Lower leg skin (tissue), 4 donors: ENCODE measurements around the gene INS. TPM values are rescaled to one million over a fixed set of nuclear protein-coding genes. Genes with fewer than 3 reads are reported as not detected.

Experiments used
- DNase-seq, 2 donors: peaks; one replicate each; pipeline ENCODE4 v3.0.0-alpha.2; 2019; ENCODE audit warnings: low spot score in 2 of 2
- H3K4me3 ChIP-seq: fragments of 200-600 bp; sonication (generic); 2 replicates; pipeline ENCODE4 v1.5.1; 2017; ENCODE audit warnings: mild to moderate bottlenecking, low read depth; ENCODE audit not compliant: poor library complexity, severe bottlenecking
- POLR2A ChIP-seq, 2 donors: fragments of 450-650 bp; IDR thresholded peaks; one replicate each; pipeline ENCODE4 v1.6.1; 2016 to 2017; ENCODE audit warnings: antibody characterized with exemption in 2 of 2, mild to moderate bottlenecking in 1 of 2, moderate library complexity in 1 of 2
- WGBS, 2 donors: methylation state at CpG; one replicate each; pipeline ENCODE4 v1.1.5; 2018; 5-methylcytosine and 5-hydroxymethylcytosine counted together
- intact Hi-C: fragments of 100-400 bp; cut with DNase I; formaldehyde crosslinking; loops from one replicate; pipeline ENCODE4 v1.15.0; 2023; ENCODE audit warnings: low total_unique reads
- total RNA-seq, 4 donors: library from RNA; depleted of rRNA; stranded (reverse); fragments of >200 nt; gene quantifications; one replicate each; pipeline ENCODE4 v1.1.0, GENCODE V29; 2016
- TF ChIP-seq, protein P1 (sequence below), 3 donors: fragments of 450-650 bp; IDR thresholded peaks; one replicate each; pipeline ENCODE4 v1.5.1; 2016; ENCODE audit warnings: antibody characterized with exemption in 3 of 3, mild to moderate bottlenecking in 3 of 3, moderate library complexity in 2 of 3

The INS gene
- total RNA-seq, 4 donors from 2014 or later = not detected

DNA sequence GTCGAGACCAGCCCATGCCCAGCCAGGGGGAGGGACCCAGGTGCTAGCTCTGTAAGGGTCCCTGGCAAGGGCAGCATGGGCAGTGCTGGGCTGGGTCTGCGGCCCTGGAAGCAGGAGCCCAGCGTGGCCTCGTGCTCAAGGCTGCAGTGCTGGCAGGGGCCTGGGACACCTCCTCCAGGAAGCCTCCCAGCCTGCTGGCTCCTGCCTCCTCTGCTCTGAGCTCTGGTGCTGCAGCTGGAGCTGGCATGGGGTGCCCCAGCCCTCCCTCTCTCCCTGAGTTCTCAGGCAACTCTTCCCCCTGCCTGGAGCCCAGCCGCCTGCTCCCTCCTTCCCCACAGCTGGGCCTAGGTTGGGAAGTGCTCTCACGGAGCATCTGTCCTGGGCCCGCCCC is 6.8 kb downstream of the INS start:
- no peak for DNase-seq
- TF ChIP-seq, protein P1, sequence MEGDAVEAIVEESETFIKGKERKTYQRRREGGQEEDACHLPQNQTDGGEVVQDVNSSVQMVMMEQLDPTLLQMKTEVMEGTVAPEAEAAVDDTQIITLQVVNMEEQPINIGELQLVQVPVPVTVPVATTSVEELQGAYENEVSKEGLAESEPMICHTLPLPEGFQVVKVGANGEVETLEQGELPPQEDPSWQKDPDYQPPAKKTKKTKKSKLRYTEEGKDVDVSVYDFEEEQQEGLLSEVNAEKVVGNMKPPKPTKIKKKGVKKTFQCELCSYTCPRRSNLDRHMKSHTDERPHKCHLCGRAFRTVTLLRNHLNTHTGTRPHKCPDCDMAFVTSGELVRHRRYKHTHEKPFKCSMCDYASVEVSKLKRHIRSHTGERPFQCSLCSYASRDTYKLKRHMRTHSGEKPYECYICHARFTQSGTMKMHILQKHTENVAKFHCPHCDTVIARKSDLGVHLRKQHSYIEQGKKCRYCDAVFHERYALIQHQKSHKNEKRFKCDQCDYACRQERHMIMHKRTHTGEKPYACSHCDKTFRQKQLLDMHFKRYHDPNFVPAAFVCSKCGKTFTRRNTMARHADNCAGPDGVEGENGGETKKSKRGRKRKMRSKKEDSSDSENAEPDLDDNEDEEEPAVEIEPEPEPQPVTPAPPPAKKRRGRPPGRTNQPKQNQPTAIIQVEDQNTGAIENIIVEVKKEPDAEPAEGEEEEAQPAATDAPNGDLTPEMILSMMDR (IDR thresholded peaks at IDR 0.05) = no peak
- no peak for TF ChIP-seq POLR2A (IDR thresholded peaks at IDR 0.05)
- WGBS, 2 donors = 98 to 100% methylated on average over 3 to 7 of the region's 7 CpGs
- H3K4me3 ChIP-seq = no peak overlapping the region
- intact Hi-C loops = loop anchor here (10.0 kb wide), 2 partner anchors 459 to 499 kb away; partner anchors contain the start of gene KRTAP5-6

DNA sequence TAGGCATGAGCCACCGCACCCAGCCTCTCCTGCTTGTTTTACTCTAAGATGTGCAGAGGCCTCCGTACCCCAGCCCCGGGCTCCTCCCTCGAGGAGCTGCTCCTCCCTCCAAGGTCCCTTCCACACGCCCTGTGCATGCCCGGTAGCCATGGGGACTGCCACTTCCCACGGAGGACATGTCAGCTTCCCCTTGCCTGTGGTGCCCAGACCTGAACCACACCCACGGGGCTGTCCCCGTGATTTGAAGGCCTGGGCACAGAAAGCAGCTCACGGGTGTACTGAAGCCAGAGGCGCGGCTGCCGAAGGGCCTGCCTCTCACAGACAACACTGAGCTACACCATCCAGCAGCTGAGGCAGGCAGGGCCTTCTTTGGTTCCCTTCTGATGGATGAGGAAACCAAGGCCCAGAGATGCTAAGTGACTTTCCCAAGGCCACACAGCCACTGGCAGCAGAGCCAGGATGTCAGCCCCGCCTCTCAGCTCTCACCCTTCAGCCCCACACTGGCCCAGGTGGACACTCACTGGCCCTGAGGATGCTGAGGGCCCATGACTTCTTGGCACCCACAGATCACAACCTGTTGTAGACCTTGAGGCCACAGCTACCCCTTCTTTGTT is 7.3 kb downstream of the INS start:
- 37 to 40% methylated on average over 14 of the region's 14 CpGs for WGBS, 2 donors
- DNase-seq = no peak
- no peak overlapping the region for H3K4me3 ChIP-seq
- intact Hi-C loops = loop anchor here (10.0 kb wide), 2 partner anchors 459 to 499 kb away; partner anchors contain the start of gene KRTAP5-6
- TF ChIP-seq, protein P1 (IDR thresholded peaks at IDR 0.05) = no peak
- no peak for TF ChIP-seq POLR2A (IDR thresholded peaks at IDR 0.05)

DNA sequence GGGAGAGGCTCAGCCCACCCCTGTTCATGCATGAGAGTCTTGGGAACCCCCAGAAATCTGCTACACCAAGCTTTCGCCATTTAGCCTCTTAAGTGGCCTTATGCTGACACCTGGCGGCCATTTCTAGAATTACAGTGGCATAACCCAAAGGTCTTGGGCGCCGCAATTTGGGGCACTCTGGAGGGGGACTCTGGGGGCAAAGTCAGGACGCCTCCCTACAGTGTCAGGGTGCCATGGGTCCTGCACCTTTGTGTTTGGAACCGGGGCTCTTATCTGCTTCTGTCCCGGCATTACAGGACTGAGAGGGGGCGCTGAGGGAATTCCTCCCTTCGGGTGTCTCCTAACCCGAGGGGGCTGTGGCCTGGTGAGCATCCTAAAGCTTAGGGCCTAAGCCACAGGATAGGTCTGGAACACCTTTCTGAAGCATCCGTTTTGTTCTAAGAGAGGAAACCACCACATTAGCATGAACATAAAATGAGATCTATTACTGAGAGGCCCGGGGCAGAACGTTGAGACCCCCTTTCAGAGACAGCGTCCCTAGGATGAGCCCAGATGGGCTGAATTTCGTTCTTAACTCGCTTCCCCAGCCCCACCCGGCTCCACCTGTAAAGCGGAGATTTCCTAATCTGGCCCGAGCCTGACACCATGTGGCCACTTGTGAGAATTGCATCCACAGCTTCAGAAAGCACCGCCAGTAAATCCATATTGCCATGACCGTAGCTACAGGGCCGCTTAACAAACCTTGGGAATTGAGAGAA is 9.3 kb downstream of the INS start:
- peak; percentile 71 to 96 for DNase-seq
- WGBS, 2 donors = 2% methylated on average over 22 of the region's 22 CpGs
- H3K4me3 ChIP-seq = no peak overlapping the region
- no peak for TF ChIP-seq POLR2A (IDR thresholded peaks at IDR 0.05)
- TF ChIP-seq, protein P1 (IDR thresholded peaks at IDR 0.05) = peak in 1 of 3 donors; percentile 83
- intact Hi-C loops = loop anchor here (10.0 kb wide), 2 partner anchors 457 to 497 kb away; partner anchors contain the start of gene KRTAP5-6

DNA sequence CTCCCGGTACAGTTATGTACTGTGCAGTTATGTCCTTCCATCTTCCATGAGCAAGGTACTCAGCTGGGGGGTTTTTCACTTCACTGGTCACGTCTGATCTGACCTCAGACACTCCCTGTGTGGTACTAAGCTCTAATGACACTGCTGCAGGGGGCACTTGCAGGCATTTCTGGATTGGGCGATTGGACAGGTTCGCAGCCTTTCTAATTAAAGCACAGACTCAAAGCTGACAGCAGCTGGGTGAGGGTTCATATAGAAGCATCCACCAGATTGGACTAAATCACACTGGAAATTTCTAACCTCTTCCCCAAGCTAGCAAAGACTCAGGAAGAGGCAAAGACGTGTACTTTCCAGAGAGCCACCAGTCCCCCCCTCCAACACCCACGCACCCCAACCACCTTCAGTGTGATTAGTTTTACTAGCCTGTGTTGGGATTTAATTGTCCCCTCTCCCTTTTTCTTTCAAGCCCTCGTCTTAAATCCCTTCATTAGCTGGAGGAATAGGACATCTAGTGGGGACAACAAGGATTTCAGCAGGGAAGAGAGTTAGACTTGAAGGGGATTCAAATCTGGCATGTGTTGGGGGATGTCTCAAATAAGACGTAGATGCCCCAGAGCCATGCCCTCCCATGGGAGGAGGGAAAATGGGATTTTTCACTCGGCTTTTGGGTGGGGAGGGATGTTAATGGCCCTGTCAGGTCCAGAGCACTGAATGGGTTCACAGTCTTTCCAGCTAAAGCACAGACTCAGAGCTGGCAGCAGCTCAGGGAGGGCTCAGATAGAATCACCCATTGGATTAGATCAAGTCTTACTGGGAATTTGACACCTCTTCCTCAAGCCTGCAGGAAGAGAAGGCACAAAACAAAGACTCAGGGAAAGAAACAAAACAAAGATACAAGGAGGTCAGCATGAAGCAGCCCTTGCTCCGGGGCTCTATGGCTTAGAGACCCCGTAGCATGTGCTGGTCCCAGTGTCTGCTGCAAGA is 10.9 kb downstream of the INS start:
- intact Hi-C loops = loop anchor here (10.0 kb wide), 2 partner anchors 455 to 495 kb away; partner anchors contain the start of gene KRTAP5-6
- DNase-seq = no peak
- 18 to 29% methylated on average over 11 of the region's 11 CpGs for WGBS, 2 donors
- TF ChIP-seq POLR2A (IDR thresholded peaks at IDR 0.05) = no peak
- TF ChIP-seq, protein P1 (IDR thresholded peaks at IDR 0.05) = no peak
- no peak overlapping the region for H3K4me3 ChIP-seq

GRCh38 chr11:2149460-2149859 is 11.5 kb downstream of the INS start:
- 37 to 42% methylated on average over 6 to 8 of the region's 8 CpGs for WGBS, 2 donors
- intact Hi-C loops = no loop called here
- DNase-seq = no peak
- H3K4me3 ChIP-seq = no peak overlapping the region
- no peak for TF ChIP-seq POLR2A (IDR thresholded peaks at IDR 0.05)
- TF ChIP-seq, protein P1 (IDR thresholded peaks at IDR 0.05) = no peak
